SK-N-SH (cell line): ENCODE data around the gene IL27RA. TPM values are rescaled to one million over a fixed set of nuclear protein-coding genes. Genes with fewer than 3 reads are reported as not detected.

Experiments used
- CTCF ChIA-PET: fragments of 300-600, 350-600 bp; formaldehyde crosslinking; extraction: SDS; loops from one replicate; lab custom pipeline; 2021; lab: Yijun Ruan, JAX
- POLR2A ChIA-PET: fragments of 350-600 bp; sonication (Branson Sonifier 250); formaldehyde crosslinking; extraction: SDS; loops from one replicate; lab custom pipeline; 2020; ENCODE audit warnings: antibody characterized with exemption, inconsistent platforms; lab: Yijun Ruan, JAX
- DNase-seq: peaks from one replicate; pipeline ENCODE4 v3.0.0; 2012
- H2AFZ ChIP-seq: fragments of 200-600 bp; sonication (generic); 2 replicates; pipeline ENCODE4 v1.8.1; 2016; ENCODE audit warnings: antibody characterized with exemption, mild to moderate bottlenecking, low read depth
- H3F3A ChIP-seq: fragments of 200-600 bp; sonication (generic); replicated peaks from 2 replicates; pipeline ENCODE3; 2016; ENCODE audit warnings: antibody characterized with exemption, mild to moderate bottlenecking; ENCODE audit not compliant: insufficient read depth
- H3K27ac ChIP-seq, 2 experiments: fragments of 200-500 bp in 1 of 2; fragments of 200-600 bp in 1 of 2; sonication (Bioruptor generic) in 1 of 2; sonication (generic), shearing (Covaris generic) in 1 of 2; 2 replicates each; pipeline versions ENCODE4 v1.5.1 to v1.6.1; 2014 to 2016; ENCODE audit warnings: low read depth in 2 of 2, inconsistent platforms in 1 of 2, low read length in 1 of 2, mild to moderate bottlenecking in 1 of 2, mixed read lengths in 1 of 2
- H3K27me3 ChIP-seq: fragments of 200-600 bp; sonication (generic), shearing (Covaris generic); 2 replicates; pipeline ENCODE4 v1.6.1; 2016; ENCODE audit warnings: mixed run types; ENCODE audit not compliant: insufficient read depth
- H3K36me3 ChIP-seq, 2 experiments: fragments of 200-500 bp in 1 of 2; fragments of 200-600 bp in 1 of 2; sonication (Bioruptor generic) in 1 of 2; sonication (generic) in 1 of 2; replicated peaks in 1 of 2; 2 replicates each; pipeline versions ENCODE3 to v1.5.1; 2014 to 2016; ENCODE audit warnings: low read length in 1 of 2, mild to moderate bottlenecking in 1 of 2; ENCODE audit not compliant: insufficient read depth in 2 of 2, control insufficient read depth in 1 of 2
- H3K4me1 ChIP-seq, 2 experiments: fragments of 200-500 bp in 1 of 2; fragments of 200-600 bp in 1 of 2; sonication (Bioruptor generic) in 1 of 2; sonication (generic), shearing (Covaris generic) in 1 of 2; 2 replicates each; pipeline versions ENCODE4 v1.5.1 to v1.6.1; 2014 to 2016; ENCODE audit warnings: low read depth in 1 of 2, low read length in 1 of 2, mixed run types in 1 of 2; ENCODE audit not compliant: insufficient read depth in 2 of 2, control insufficient read depth in 1 of 2
- H3K4me2 ChIP-seq: fragments of 200-600 bp; sonication (generic), shearing (Covaris generic); 2 replicates; pipeline ENCODE4 v1.6.1; 2017; ENCODE audit warnings: mixed run types
- H3K4me3 ChIP-seq, 2 experiments: fragments of 200-500 bp in 1 of 2; fragments of 200-600 bp in 1 of 2; sonication (Bioruptor generic) in 1 of 2; sonication (generic), shearing (Covaris generic) in 1 of 2; 2 replicates each; pipeline versions ENCODE4 v1.5.1 to v1.8.1; 2014 to 2016; ENCODE audit warnings: low read depth in 2 of 2, inconsistent platforms in 1 of 2, low read length in 1 of 2, mild to moderate bottlenecking in 1 of 2, mixed read lengths in 1 of 2, moderate library complexity in 1 of 2
- H3K79me2 ChIP-seq: fragments of 200-600 bp; sonication (generic); 2 replicates; pipeline ENCODE4 v1.8.1; 2017; ENCODE audit warnings: mild to moderate bottlenecking; ENCODE audit not compliant: insufficient read depth
- H3K9ac ChIP-seq: fragments of 200-600 bp; sonication (generic); 2 replicates; pipeline ENCODE4 v1.6.1; 2017; ENCODE audit warnings: mixed run types
- H3K9me2 ChIP-seq: fragments of 200-600 bp; sonication (generic); 2 replicates; pipeline ENCODE4 v1.6.1; 2017; ENCODE audit warnings: mixed run types
- H3K9me3 ChIP-seq: fragments of 200-600 bp; sonication (generic); 2 replicates; pipeline ENCODE4 v1.6.1; 2017; ENCODE audit warnings: mixed run types, mild to moderate bottlenecking, moderate library complexity
- H4K20me1 ChIP-seq: fragments of 200-600 bp; sonication (generic); 2 replicates; pipeline ENCODE4 v1.6.1; 2017; ENCODE audit warnings: mild to moderate bottlenecking, mixed run types; ENCODE audit not compliant: insufficient read depth
- CTCF ChIP-seq: fragments of 200-600 bp; sonication (generic); IDR thresholded peaks from 2 replicates; pipeline ENCODE4 v1.6.1; 2017; ENCODE audit warnings: antibody characterized with exemption, mild to moderate bottlenecking, moderate library complexity
- EP300 ChIP-seq, 2 experiments: IDR thresholded peaks; 2 replicates each; pipeline versions ENCODE4 v1.4.0 to v1.6.1; 2012; ENCODE audit warnings: borderline replicate concordance in 1 of 2, low read depth in 1 of 2, low read length in 1 of 2
- EZH2phosphoT487 ChIP-seq: fragments of 200-600 bp; sonication (generic); IDR thresholded peaks from 2 replicates; pipeline ENCODE4 v1.6.1; 2017; ENCODE audit warnings: low read depth, mixed run types, mild to moderate bottlenecking, antibody characterized with exemption, moderate library complexity, borderline replicate concordance
- FOXJ3 ChIP-seq: sonication (generic); formaldehyde crosslinking; IDR thresholded peaks from 2 replicates; pipeline ENCODE4 v1.5.1; 2020; ENCODE audit warnings: mild to moderate bottlenecking, missing genetic modification reagents
- FOXM1 ChIP-seq: IDR thresholded peaks from 2 replicates; pipeline ENCODE4 v1.4.0; 2012; ENCODE audit warnings: low read depth, mild to moderate bottlenecking
- GABPA ChIP-seq: IDR thresholded peaks from 2 replicates; pipeline ENCODE4 v1.4.0; 2012; ENCODE audit warnings: low read depth, mild to moderate bottlenecking
- MAX ChIP-seq: IDR thresholded peaks from 2 replicates; pipeline ENCODE4 v1.4.0; 2012; ENCODE audit warnings: low read depth
- MEF2A ChIP-seq: IDR thresholded peaks from 2 replicates; pipeline ENCODE4 v1.4.0; 2012; ENCODE audit warnings: low read depth, borderline replicate concordance
- PBX3 ChIP-seq: IDR thresholded peaks from 2 replicates; pipeline ENCODE4; 2012
- POLR2AphosphoS5 ChIP-seq: IDR thresholded peaks from 2 replicates; pipeline ENCODE4 v1.6.1; 2012; ENCODE audit warnings: low read depth, low read length
- RAD21 ChIP-seq: IDR thresholded peaks from 2 replicates; pipeline ENCODE4 v1.6.1; 2012; ENCODE audit warnings: mild to moderate bottlenecking, low read length
- REST ChIP-seq: IDR thresholded peaks from 2 replicates; pipeline ENCODE4 v1.6.1; 2012; ENCODE audit warnings: mild to moderate bottlenecking, low read depth, low read length, moderate library complexity
- SIN3A ChIP-seq: IDR thresholded peaks from 2 replicates; pipeline ENCODE4 v1.6.1; 2012; ENCODE audit warnings: low read depth, mild to moderate bottlenecking, low read length, moderate library complexity, borderline replicate concordance
- TEAD4 ChIP-seq: IDR thresholded peaks from 2 replicates; pipeline ENCODE4 v1.4.0; 2012; ENCODE audit warnings: mild to moderate bottlenecking, borderline replicate concordance; ENCODE audit not compliant: insufficient read depth
- USF2 ChIP-seq: fragments of 150-350 bp; IDR thresholded peaks from 2 replicates; pipeline ENCODE4 v1.6.1; 2017; ENCODE audit warnings: antibody characterized with exemption, low read length, low read depth, borderline replicate concordance
- YY1 ChIP-seq: IDR thresholded peaks from 2 replicates; pipeline ENCODE4 v1.4.0; 2012; ENCODE audit warnings: low read depth, mild to moderate bottlenecking
- ZBTB33 ChIP-seq: IDR thresholded peaks from 2 replicates; pipeline ENCODE4 v1.4.0; 2012; ENCODE audit warnings: low read depth, borderline replicate concordance
- WGBS: methylation state at CpG from one replicate; pipeline ENCODE4 v1.1.6; 2017; ENCODE audit warnings: low lambda C conversion rate; 5-methylcytosine and 5-hydroxymethylcytosine counted together
- polyA plus RNA-seq, 3 experiments: library from polyadenylated mRNA; depleted of rRNA; stranded (reverse); fragments of >200 nt; gene quantifications; 2 replicates each; pipeline ENCODE4 v1.2.3, GENCODE V29; 2012

The IL27RA gene
- polyA plus RNA-seq, 1 of the 3 experiments (the other 2 are of a cell fraction), result 9.3 TPM

- POLR2A ChIA-PET, result interaction anchor here (0.7 kb wide), 1 partner anchor 102 kb away, joined by 4 read pairs; no protein-coding TSS in a partner anchor
- Histone ChIP-seq H3K4me1 (no peaks in the 10 kb centered on the region), H3K4me2 (no peak overlapping the region), H3K4me3 (no peak overlapping the region), H3F3A (no peaks in the 10 kb centered on the region), H3K9me3 (no peaks in the 10 kb centered on the region), H3K36me3 (no peaks in the 10 kb centered on the region), H3K9me2 (no peaks in the 10 kb centered on the region), H3K79me2 (no peaks in the 10 kb centered on the region), H3K27ac (no peak overlapping the region), H4K20me1 (no peaks in the 10 kb centered on the region), H3K27me3 (no peaks in the 10 kb centered on the region), H3K9ac (no peak overlapping the region), H2AFZ (no peak overlapping the region)
- DNase-seq, result no peak
- CTCF ChIA-PET, result interaction anchor here (1.1 kb wide), 1 partner anchor 9 kb away, joined by 3 read pairs; no protein-coding TSS in a partner anchor
- WGBS, result 17% methylated on average over 2 of the region's 2 CpGs
- no peak for TF ChIP-seq FOXJ3 (CRISPR knock-in tag)
- no peak for TF ChIP-seq POLR2AphosphoS5
- no peak for TF ChIP-seq USF2
- TF ChIP-seq TEAD4, result no peak
- TF ChIP-seq GABPA, result no peak
- no peak for TF ChIP-seq EP300 (IDR thresholded peaks at IDR 0.05; ENCODE audit: borderline replicate concordance in 1 of 2, low read depth in 1 of 2, low read length in 1 of 2)
- no peak for TF ChIP-seq RAD21
- TF ChIP-seq PBX3, result no peak
- TF ChIP-seq MEF2A, result no peak
- no peak for TF ChIP-seq FOXM1
- no peak for TF ChIP-seq MAX
- no peak for TF ChIP-seq CTCF
- TF ChIP-seq REST, result no peak
- no peak for TF ChIP-seq ZBTB33
- no peak for TF ChIP-seq YY1
- TF ChIP-seq SIN3A, result no peak
- TF ChIP-seq EZH2phosphoT487, result no peak
- TF ChIP-seq, all 33 proteins: peak for 0
Measured at GRCh38 chr19:14066134-14066533, 34.6 kb downstream of the IL27RA start.
